ENCODE measurements around the gene HCN4.

DNA sequence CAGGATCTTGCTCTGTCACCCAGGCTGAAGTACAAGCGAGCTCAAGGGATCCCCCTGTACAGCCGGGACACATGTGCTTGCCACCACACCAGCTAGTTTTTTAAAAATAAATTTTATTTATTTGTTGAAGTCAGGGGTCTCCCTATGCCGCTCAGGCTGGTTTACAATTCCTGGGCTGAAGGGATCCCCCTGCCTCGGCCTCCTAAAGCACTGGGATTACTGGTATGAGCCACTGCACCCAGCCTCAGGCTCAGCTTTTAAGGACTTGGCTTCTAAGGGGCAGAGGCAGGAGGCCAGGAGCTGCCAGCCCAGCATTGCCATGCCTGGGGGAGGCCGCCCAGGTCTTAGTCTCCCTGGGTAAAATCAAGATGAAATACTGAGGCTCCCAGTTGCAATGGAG is 37.3 kb downstream of the HCN4 start:
- TF ChIP-seq, protein P1, sequence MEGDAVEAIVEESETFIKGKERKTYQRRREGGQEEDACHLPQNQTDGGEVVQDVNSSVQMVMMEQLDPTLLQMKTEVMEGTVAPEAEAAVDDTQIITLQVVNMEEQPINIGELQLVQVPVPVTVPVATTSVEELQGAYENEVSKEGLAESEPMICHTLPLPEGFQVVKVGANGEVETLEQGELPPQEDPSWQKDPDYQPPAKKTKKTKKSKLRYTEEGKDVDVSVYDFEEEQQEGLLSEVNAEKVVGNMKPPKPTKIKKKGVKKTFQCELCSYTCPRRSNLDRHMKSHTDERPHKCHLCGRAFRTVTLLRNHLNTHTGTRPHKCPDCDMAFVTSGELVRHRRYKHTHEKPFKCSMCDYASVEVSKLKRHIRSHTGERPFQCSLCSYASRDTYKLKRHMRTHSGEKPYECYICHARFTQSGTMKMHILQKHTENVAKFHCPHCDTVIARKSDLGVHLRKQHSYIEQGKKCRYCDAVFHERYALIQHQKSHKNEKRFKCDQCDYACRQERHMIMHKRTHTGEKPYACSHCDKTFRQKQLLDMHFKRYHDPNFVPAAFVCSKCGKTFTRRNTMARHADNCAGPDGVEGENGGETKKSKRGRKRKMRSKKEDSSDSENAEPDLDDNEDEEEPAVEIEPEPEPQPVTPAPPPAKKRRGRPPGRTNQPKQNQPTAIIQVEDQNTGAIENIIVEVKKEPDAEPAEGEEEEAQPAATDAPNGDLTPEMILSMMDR (IDR thresholded peaks at IDR 0.05): no peak
- TF ChIP-seq, protein P2, sequence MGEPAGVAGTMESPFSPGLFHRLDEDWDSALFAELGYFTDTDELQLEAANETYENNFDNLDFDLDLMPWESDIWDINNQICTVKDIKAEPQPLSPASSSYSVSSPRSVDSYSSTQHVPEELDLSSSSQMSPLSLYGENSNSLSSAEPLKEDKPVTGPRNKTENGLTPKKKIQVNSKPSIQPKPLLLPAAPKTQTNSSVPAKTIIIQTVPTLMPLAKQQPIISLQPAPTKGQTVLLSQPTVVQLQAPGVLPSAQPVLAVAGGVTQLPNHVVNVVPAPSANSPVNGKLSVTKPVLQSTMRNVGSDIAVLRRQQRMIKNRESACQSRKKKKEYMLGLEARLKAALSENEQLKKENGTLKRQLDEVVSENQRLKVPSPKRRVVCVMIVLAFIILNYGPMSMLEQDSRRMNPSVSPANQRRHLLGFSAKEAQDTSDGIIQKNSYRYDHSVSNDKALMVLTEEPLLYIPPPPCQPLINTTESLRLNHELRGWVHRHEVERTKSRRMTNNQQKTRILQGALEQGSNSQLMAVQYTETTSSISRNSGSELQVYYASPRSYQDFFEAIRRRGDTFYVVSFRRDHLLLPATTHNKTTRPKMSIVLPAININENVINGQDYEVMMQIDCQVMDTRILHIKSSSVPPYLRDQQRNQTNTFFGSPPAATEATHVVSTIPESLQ (CRISPR knock-in tag; IDR thresholded peaks at IDR 0.05): no peak
- TF ChIP-seq ZNF121 (CRISPR knock-in tag; IDR thresholded peaks at IDR 0.05): no peak
- TF ChIP-seq, protein P3, sequence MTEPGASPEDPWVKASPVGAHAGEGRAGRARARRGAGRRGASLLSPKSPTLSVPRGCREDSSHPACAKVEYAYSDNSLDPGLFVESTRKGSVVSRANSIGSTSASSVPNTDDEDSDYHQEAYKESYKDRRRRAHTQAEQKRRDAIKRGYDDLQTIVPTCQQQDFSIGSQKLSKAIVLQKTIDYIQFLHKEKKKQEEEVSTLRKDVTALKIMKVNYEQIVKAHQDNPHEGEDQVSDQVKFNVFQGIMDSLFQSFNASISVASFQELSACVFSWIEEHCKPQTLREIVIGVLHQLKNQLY (CRISPR knock-in tag; IDR thresholded peaks at IDR 0.05): no peak
- TF ChIP-seq MXD4 (CRISPR knock-in tag; IDR thresholded peaks at IDR 0.05; ENCODE audit: borderline replicate concordance): no peak
- TF ChIP-seq, protein P4, sequence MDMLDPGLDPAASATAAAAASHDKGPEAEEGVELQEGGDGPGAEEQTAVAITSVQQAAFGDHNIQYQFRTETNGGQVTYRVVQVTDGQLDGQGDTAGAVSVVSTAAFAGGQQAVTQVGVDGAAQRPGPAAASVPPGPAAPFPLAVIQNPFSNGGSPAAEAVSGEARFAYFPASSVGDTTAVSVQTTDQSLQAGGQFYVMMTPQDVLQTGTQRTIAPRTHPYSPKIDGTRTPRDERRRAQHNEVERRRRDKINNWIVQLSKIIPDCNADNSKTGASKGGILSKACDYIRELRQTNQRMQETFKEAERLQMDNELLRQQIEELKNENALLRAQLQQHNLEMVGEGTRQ (CRISPR knock-in tag; IDR thresholded peaks at IDR 0.05): no peak
- TF ChIP-seq, protein P5, sequence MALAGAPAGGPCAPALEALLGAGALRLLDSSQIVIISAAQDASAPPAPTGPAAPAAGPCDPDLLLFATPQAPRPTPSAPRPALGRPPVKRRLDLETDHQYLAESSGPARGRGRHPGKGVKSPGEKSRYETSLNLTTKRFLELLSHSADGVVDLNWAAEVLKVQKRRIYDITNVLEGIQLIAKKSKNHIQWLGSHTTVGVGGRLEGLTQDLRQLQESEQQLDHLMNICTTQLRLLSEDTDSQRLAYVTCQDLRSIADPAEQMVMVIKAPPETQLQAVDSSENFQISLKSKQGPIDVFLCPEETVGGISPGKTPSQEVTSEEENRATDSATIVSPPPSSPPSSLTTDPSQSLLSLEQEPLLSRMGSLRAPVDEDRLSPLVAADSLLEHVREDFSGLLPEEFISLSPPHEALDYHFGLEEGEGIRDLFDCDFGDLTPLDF (CRISPR knock-in tag; IDR thresholded peaks at IDR 0.05): no peak

Measured in WTC11 (cell line).